ENCODE measurements around the gene DLEC1.
A peak's percentile ranks its signal among the peaks of the same experiment; 100 is the strongest.
"Not testable (repeated sequence)": the region's sequence is repeated elsewhere in the genome, so short reads cannot be mapped to it uniquely, and the experiment has no call there.

DLEC1 gene

DNA sequence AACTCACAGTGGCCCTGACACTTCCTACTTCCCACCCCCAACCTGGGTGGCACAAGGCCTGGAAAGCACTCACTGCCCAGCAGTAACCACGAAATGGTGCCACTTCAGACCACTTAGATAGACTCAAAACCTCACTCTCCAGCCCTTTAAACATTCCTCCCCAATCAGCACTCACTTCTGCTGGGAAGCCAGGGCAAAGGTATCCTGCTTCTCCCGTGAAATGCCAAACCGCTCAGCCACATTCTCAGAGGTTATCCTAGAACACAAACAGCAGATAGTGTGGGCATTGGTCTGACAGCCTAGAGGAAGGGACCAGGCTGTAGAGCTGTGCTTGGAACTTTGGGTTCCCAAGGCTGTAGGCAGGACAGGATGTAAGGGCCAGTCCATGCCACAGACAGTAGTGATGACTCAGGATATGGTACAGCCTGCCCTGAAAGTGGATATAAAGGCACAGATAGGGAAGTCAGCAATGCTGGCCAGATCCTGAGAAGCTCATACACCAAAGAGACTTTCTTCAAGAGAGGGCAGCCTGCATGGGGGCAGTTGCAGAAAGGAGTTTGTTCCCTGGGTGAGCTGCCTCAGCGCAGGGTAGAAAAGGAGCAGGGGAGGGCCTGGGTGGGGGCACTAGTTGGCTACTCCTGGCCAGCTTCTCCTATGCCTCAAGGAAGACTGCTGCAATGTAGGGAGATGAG is 88.7 kb downstream of the DLEC1 start:
- DNase-seq: no peak

- no peak for DNase-seq
Observed at GRCh38 chr3:38128303-38128655, 89.3 kb downstream of the DLEC1 start.

DNA sequence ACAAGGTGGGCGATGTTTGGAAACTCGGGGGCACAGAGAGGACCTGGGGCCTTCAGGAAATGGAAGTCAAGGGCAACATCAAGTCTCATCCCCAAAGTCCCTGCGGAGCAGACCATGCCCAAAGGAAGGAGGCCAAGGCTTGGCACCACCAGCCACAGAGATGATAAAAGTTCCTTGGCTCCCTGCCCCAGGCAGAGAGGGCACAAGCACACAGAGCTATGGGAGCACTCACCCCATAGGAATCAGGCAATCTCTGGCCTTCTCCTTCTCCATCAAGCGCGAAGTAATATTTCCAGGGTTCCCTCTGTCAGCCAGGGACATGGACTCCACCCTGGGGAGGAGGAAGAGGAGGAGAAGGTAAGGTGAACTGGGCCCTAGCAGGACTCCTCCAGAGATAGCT is 90.0 kb downstream of the DLEC1 start:
- DNase-seq: no peak

- DNase-seq: no peak
Observed at GRCh38 chr3:38130631-38131065, 91.6 kb downstream of the DLEC1 start.

DNA sequence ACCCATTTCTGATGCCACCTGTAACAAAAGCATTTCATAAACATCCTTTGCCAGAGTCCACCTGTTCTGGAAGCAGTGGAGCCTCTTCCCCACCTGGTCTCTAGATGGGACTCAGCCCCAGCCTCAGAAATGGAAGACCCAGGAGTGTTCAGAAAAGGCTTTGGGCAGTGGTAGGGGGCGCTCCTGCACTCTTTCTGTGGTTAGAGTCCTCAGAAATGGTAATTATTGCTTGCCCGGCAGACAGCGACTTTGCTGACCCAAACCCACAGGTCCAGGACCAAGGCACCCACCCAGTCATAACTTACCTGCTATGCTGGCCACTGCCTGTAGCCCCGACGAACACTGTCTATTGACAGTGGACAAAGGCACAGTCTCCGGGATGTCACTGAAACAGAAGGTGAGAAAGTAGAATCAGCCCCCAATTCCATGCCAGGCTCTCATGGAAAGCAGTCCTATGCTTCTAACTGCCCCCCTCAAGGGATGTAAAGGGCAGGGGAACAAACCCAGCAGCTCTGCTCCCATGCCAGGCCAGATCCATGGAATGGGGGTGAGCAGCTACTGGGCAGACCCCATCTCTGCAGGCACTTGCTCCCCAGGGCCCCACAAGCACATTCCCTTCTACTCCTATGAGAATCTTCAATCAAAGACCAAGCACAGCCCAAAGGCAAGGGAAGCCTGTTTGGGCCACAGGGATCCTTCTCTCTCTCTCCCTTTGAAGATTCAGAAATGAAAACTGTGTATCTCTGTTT is 92.8 kb downstream of the DLEC1 start:
- peak; percentile 59 for DNase-seq

GRCh38 chr3:38133209-38133556 is 94.2 kb downstream of the DLEC1 start:
- DNase-seq: no peak

GRCh38 chr3:38133557-38134405 is 94.8 kb downstream of the DLEC1 start:
- no peak for DNase-seq

GRCh38 chr3:38134517-38135143 is 95.6 kb downstream of the DLEC1 start:
- DNase-seq: not testable (repeated sequence)

DNA sequence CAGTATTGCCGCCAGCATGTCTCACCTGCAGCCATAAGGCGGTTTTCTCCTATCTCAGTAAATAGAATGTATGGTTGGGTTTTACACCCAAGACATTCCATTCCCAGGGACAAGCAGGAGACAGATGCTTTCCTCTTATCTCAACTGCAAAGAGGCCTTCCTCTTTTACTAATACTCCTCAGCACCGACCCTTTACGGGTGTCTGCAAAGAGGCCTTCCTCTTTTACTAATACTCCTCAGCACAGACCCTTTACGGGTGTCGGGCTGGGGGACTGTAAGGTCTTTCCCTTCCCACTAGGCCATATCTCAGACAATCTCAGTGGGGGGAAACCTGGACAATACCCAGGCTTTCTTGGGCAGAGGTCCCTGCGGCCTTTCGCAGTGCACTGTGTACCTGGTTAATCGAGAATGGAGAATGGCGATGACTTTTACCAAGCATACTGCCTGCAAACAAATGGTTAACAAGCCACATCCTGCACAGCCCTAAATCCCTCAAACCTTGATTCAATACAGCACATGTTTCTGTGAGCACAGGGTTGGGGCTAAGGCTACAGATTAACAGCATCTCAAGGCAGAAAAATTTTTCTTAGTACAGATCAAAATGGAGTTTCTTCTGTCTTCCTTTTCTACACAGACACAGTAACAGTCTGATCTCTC is 96.7 kb downstream of the DLEC1 start:
- DNase-seq: peak; percentile 45

- DNase-seq: no peak
Observed at GRCh38 chr3:38136393-38136776, 97.4 kb downstream of the DLEC1 start.

DNA sequence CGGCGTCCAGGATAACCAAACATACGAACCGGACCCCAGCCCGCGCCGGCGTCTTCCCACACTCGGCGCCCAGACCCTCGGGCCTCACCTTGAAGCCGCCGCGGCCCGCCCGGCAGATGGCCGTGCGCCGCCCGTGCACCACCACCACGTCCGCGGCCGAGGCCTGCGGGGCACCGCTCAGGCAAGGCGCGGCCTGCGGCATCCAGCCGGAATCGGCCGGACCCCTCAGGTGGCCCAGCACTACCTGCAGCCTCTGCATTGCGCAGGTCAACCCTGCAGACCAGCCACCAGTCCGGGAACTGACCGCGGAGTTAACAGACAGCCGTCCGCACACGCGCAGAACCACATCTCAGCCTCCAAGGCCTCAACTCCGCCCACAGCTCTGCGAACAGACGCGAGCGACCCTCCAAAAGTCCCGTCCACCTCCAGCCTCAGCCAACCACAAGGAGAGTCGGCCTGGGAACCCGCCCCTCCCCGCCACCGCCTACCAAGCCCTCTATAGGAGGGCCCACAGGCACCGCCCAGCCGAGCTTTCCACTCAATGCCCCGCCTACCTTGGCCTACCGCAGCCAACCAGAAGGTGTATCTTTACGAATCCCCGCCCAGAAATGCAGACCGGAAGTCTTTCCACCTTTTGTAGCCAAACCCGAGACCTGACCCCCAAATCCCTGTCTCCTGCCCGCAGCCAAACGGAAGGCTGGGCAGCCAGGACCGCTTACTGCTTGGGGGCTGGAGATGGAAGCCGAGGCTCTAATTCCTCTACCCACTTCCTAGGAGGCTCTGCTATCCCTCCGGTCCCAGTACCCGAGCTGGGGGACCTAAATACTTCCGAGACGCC is 98.0 kb downstream of the DLEC1 start, which contains the start of gene ACAA1:
TSS of gene ACAA1 (minus strand) at position 351 of the 838 bp plus-strand sequence. CDS start at position 259, 92 bp downstream.
- peak; percentile 99 for DNase-seq

GRCh38 chr3:38137615-38138348 is 98.8 kb downstream of the DLEC1 start:
- peak; percentile 21 for DNase-seq

DNA sequence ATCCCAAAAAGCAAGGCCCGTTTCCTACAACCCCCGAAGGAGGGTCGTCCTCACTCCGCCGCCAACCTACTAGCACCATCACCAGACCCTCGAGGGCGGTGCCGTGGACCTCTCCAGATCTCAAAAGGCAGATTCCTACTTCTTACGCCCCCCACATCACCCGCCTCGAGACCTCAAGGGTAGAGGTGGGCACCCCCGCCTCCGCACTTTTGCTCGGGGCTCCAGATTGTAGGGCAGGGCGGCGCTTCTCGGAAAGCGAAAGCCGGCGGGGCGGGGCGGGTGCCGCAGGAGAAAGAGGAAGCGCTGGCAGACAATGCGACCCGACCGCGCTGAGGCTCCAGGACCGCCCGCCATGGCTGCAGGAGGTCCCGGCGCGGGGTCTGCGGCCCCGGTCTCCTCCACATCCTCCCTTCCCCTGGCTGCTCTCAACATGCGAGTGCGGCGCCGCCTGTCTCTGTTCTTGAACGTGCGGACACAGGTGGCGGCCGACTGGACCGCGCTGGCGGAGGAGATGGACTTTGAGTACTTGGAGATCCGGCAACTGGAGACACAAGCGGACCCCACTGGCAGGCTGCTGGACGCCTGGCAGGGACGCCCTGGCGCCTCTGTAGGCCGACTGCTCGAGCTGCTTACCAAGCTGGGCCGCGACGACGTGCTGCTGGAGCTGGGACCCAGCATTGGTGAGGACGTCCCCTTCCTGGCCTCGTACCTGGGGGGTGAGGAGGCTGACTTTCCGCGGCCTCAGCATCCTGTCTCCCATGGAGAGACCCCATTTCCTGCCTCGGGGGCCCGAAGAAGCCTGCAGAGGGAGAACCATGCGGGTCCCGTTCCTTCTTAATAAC is 99.6 kb downstream of the DLEC1 start, which contains the start of gene MYD88:
TSS of gene MYD88 (plus strand) at position 313 of the 842 bp plus-strand sequence. CDS start at position 353, 40 bp downstream.
- DNase-seq: peak; percentile 89

- DNase-seq: no peak
Observed at GRCh38 chr3:38139191-38139590, 100.2 kb downstream of the DLEC1 start.

DNA sequence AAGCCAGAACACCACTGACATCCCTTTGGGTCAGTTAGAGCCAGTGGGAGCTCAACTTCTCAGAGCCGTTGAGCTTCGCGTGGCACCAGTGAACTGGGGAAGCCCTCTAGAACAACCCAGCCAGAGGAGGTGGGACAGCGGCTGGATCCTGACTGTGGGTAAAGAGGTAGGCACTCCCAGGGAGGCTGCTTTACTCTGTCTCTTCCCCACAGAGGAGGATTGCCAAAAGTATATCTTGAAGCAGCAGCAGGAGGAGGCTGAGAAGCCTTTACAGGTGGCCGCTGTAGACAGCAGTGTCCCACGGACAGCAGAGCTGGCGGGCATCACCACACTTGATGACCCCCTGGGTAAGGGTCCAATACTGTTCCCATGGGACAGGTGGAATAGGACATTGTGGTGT is 100.6 kb downstream of the DLEC1 start:
- no peak for DNase-seq

DNA sequence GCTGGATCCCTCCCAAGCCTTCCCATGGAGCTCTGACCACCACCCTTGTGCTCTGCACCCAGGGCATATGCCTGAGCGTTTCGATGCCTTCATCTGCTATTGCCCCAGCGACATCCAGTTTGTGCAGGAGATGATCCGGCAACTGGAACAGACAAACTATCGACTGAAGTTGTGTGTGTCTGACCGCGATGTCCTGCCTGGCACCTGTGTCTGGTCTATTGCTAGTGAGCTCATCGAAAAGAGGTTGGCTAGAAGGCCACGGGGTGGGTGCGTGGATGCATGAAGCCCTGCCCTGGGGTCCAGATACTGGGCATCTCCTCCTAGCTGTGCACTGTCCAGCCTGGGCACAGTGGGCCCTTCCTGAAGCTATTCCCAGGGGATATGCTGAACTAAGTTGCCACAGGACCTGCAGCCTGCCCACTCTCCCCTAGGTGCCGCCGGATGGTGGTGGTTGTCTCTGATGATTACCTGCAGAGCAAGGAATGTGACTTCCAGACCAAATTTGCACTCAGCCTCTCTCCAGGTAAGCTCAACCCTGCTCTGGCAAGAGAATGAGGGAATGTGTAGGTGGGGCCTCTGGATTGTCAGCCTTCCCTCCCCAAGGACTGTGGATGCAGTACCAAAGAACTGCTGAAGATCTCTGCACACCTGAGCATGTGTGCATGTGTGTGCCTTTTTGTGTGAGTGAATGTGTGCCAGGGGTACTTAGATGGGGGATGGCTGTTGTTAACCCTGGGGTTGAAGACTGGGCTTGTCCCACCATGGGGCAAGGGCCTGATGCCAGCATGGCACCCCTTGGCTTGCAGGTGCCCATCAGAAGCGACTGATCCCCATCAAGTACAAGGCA is 101.5 kb downstream of the DLEC1 start:
- DNase-seq: no peak

DNA sequence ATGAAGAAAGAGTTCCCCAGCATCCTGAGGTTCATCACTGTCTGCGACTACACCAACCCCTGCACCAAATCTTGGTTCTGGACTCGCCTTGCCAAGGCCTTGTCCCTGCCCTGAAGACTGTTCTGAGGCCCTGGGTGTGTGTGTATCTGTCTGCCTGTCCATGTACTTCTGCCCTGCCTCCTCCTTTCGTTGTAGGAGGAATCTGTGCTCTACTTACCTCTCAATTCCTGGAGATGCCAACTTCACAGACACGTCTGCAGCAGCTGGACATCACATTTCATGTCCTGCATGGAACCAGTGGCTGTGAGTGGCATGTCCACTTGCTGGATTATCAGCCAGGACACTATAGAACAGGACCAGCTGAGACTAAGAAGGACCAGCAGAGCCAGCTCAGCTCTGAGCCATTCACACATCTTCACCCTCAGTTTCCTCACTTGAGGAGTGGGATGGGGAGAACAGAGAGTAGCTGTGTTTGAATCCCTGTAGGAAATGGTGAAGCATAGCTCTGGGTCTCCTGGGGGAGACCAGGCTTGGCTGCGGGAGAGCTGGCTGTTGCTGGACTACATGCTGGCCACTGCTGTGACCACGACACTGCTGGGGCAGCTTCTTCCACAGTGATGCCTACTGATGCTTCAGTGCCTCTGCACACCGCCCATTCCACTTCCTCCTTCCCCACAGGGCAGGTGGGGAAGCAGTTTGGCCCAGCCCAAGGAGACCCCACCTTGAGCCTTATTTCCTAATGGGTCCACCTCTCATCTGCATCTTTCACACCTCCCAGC is 102.4 kb downstream of the DLEC1 start:
- DNase-seq: no peak

DNA sequence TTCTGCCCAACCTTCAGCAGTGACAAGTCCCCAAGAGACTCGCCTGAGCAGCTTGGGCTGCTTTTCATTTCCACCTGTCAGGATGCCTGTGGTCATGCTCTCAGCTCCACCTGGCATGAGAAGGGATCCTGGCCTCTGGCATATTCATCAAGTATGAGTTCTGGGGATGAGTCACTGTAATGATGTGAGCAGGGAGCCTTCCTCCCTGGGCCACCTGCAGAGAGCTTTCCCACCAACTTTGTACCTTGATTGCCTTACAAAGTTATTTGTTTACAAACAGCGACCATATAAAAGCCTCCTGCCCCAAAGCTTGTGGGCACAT is 102.9 kb downstream of the DLEC1 start:
- DNase-seq: no peak
